GM11168 (cell line): ENCODE measurements around the gene DIAPH2.

Experiments used
- in situ Hi-C: fragments of 300-500 bp; cut with MboI; formaldehyde crosslinking; loops from one replicate; pipeline ENCODE4 v1.12.0; 2022; ENCODE audit warnings: low sequenced_read_pairs; ENCODE audit not compliant: unreplicated experiment

Gene DIAPH2

GRCh38 chrX:97524340-97524739 lies 839.7 kb downstream of the DIAPH2 start:
- in situ Hi-C loops, result no loop called here

DNA sequence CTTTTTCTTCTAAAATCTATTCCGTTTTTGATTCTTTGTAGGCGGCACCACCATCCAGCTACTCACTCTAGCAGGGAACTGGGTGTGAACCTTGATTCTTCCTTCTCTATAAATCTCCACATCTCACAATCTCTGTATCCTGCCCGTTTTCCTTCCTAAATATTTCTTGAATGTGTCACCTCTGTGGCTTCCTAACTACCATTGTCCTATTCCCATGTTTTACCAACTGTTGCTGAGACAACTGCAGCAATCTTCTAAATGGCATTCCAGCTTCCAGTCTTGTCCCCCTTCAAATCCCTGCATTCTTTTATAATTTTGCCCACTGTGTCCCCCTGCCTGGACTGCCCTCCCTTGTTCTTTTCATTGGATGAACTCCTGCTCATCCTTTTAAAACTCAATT lies 840.4 kb downstream of the DIAPH2 start:
- in situ Hi-C loops, result no loop called here

DNA sequence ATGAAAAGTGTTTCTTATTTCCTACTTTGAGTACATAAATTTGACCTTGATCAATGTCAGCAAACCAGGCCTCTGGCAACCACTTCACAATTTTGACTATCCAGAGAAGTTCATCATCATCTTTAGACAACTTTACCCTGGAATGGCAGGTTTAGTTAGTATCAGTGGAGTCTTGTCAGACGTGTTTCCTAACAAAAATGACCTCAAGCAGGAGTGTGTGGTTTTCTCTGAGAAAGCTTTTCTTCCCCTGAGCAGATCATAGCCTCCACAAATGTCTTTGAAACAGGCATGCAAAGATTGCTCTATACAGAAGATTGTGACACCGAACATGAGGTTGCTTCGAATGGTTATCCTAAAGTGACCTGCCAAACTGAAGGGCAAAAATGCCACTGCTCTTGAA lies 841.3 kb downstream of the DIAPH2 start:
- in situ Hi-C loops, result no loop called here

- in situ Hi-C loops, result no loop called here
Measured at GRCh38 chrX:97527725-97528124, 843.1 kb downstream of the DIAPH2 start.

DNA sequence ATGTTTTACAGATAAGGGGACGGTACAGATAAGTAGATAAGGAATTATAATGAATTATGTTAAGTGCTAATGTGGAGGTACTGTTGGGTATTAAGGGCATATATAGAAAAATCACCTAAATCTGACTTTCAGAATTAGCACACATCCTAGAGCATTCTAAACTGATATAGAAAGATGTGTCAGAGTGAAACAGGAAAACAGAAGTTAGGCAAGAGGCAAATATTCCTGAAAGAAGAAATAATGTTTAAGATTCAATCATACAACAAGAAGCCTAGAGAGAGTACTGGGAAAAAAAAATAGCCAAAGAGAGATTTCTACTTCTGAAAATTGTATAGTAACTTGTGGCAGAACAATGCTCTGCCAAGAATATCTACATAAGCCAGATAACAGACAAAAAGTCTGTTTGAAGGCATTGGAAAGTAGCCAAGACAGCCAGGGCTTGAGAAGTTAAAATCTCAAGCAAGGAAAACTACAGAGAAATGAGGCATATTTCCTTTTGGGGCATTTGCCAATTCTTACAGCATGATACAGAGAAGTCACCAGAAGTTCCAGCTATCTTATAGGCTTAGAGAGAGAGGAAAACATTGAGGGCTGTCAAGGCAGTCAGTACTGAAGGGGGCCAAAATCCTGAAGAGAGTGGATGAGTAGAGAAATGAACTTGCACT lies 845.0 kb downstream of the DIAPH2 start:
- in situ Hi-C loops, result no loop called here

DNA sequence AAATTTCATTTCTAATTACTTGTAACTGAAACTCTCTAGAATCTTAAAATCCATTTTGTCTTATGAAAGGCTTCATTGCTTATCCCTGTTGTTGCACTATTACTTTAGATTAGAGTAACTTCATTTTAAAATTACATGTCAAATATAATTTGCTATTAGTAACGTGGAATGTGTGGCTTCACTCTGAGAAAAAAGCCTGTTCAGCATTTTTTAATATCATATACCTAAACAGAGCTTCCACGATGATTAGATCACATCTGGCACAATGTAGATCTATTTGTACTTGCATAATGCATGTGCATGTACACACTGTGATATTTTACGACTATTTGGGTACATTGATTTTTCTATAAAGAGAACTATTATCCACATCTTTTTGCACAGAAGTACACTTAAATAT lies 847.2 kb downstream of the DIAPH2 start:
- in situ Hi-C loops, result no loop called here

GRCh38 chrX:97538745-97539144 lies 854.1 kb downstream of the DIAPH2 start:
- in situ Hi-C loops, result no loop called here

DNA sequence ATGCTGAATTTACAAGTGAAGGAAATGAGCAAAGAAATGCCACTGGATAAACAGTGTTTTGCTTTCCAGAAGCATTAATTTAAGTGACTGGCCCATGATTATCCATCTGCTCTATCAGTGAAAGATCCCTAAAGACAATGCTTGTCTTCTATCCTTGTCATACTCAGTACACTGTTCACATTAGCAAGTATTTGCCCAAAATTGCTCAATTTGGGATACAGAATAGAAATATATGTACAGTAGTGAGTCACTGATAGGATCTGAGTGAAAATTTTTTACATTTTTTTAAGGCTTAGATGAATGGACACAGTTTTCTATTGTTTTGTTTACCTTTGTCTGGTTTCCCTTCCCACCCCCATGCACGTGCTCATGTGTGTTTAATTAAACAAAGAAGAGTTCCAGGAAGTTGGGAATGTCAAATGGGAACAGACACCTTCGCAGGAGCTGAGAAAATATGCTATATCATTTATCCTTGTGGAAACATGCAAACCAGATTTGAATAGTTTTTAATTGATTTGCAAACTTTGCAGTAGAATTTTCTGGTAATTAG lies 855.4 kb downstream of the DIAPH2 start:
- in situ Hi-C loops, result no loop called here

GRCh38 chrX:97547877-97548578 lies 863.4 kb downstream of the DIAPH2 start:
- in situ Hi-C loops, result no loop called here

DNA sequence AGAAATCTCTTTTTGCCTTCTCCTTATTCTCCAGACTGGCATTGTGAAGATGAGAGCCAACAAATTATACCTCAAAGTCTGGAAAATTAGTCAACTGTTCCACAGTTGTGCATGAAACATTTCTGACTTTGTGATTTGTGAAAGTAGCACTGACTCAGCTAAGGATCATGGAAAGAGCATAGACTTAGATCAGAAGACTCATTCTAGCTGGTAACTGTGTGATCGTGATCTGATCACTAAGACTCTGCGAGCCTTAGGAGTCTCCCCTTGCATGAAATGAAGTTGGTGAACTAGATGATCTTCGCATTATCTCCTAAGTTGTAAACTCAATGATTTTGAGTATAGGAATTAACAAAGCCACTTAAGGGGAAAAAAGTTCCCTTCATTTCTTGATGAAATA lies 867.2 kb downstream of the DIAPH2 start:
- in situ Hi-C loops, result no loop called here

GRCh38 chrX:97553833-97554232 lies 869.2 kb downstream of the DIAPH2 start:
- in situ Hi-C loops, result no loop called here

- in situ Hi-C loops, result no loop called here
Measured at GRCh38 chrX:97556359-97556758, 871.7 kb downstream of the DIAPH2 start.

GRCh38 chrX:97563531-97564133 lies 879.0 kb downstream of the DIAPH2 start:
- in situ Hi-C loops, result no loop called here

- in situ Hi-C loops, result no loop called here
Measured at GRCh38 chrX:97564496-97564895, 879.9 kb downstream of the DIAPH2 start.

- in situ Hi-C loops, result no loop called here
Measured at GRCh38 chrX:97587171-97587570, 902.5 kb downstream of the DIAPH2 start.

DNA sequence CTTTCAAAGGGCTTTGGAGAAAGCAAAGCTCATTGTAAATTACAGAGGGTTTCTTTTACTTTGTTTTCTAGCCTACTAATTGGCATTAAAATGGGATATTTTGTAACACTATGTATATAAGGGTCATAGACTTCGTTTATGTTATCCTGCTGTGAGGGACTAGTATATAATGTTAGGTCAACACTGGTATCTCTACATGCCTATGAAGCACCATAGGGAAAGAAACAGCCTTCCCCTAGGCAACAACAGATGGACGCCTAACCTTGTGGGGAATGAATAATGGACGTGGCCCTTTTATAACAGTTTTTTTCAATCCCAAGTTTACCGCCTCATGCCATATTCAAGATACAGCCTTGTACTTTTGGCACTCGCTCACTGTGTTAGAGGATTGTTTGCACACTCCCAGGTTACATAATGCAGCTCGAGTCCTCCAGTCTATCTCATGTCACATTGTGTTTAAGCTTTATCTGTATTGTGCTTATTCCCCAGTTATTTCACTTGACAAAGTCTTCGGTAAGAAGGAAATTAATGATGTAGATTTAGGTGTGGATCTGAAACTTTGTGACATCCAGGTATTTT lies 910.1 kb downstream of the DIAPH2 start:
- in situ Hi-C loops, result no loop called here

GRCh38 chrX:97597954-97598353 lies 913.3 kb downstream of the DIAPH2 start:
- in situ Hi-C loops, result no loop called here

- in situ Hi-C loops, result no loop called here
Measured at GRCh38 chrX:97602465-97603258, 918.0 kb downstream of the DIAPH2 start.

GRCh38 chrX:97605271-97605670 lies 920.6 kb downstream of the DIAPH2 start:
- in situ Hi-C loops, result no loop called here

- in situ Hi-C loops, result no loop called here
Measured at GRCh38 chrX:97609357-97609756, 924.7 kb downstream of the DIAPH2 start.
